GM12864 (cell line): Measurements from ENCODE around the gene WEE2.
"Not testable (repeated sequence)": the region's sequence is repeated elsewhere in the genome, so short reads cannot be mapped to it uniquely, and the experiment has no call there.

ENCODE experiments used
- DNase-seq: peaks from one replicate; pipeline ENCODE4 v3.0.0-alpha.2; 2011; ENCODE audit warnings: low read depth
- H3K4me3 ChIP-seq: 2 replicates; pipeline ENCODE4 v1.5.1; 2011; ENCODE audit warnings: mild to moderate bottlenecking, low read depth, low read length, control low read depth
- CTCF ChIP-seq: IDR thresholded peaks from 2 replicates; pipeline ENCODE4 v1.5.1; 2011; ENCODE audit warnings: low read depth, mild to moderate bottlenecking, moderate library complexity, low read length, control low read depth, inconsistent platforms; ENCODE audit errors: missing control alignments

WEE2 gene

GRCh38 chr7:141676618-141677017, 31.5 kb upstream of the WEE2 start:
- H3K4me3 ChIP-seq: no peak overlapping the region
- no peak for TF ChIP-seq CTCF
- DNase-seq: no peak

- no peak overlapping the region for H3K4me3 ChIP-seq
- DNase-seq: no peak
- no peak for TF ChIP-seq CTCF
Measured at GRCh38 chr7:141679014-141679413, 29.1 kb upstream of the WEE2 start.

GRCh38 chr7:141685285-141686023, 22.7 kb upstream of the WEE2 start:
- TF ChIP-seq CTCF: no peak
- DNase-seq: no peak
- no peak overlapping the region for H3K4me3 ChIP-seq

GRCh38 chr7:141686074-141686473, 22.1 kb upstream of the WEE2 start:
- DNase-seq: no peak
- no peak overlapping the region for H3K4me3 ChIP-seq
- no peak for TF ChIP-seq CTCF

- TF ChIP-seq CTCF: no peak
- H3K4me3 ChIP-seq: no peak overlapping the region
- DNase-seq: no peak
Measured at GRCh38 chr7:141686670-141687069, 21.5 kb upstream of the WEE2 start.

GRCh38 chr7:141688043-141688442, 20.1 kb upstream of the WEE2 start:
- H3K4me3 ChIP-seq: no peak overlapping the region
- DNase-seq: no peak
- TF ChIP-seq CTCF: no peak

GRCh38 chr7:141689072-141689825, 18.9 kb upstream of the WEE2 start:
- not testable (repeated sequence) for H3K4me3 ChIP-seq, DNase-seq
